HepG2 (cell line): ENCODE measurements around the gene PACS1. TPM values are rescaled to one million over a fixed set of nuclear protein-coding genes. Genes with fewer than 3 reads are reported as not detected.
A peak's percentile ranks its signal among the peaks of the same experiment; 100 is the strongest.

Source experiments
- ARNT ChIP-seq: fragments of 450-650 bp; IDR thresholded peaks from 2 replicates; pipeline ENCODE4 v1.6.1; 2017
- EP300 ChIP-seq, 3 experiments: sonication (generic) in 1 of 3; formaldehyde crosslinking in 1 of 3; IDR thresholded peaks; 2 replicates each; pipeline versions ENCODE4 v1.5.1 to v1.6.1; 2011 to 2020; ENCODE audit warnings: low read depth in 2 of 3, low read length in 2 of 3, borderline replicate concordance in 1 of 3, improper control_type of control experiment in 1 of 3, mild to moderate bottlenecking in 1 of 3, missing genetic modification reagents in 1 of 3, moderate library complexity in 1 of 3
- FOSL2 ChIP-seq: sonication (generic); formaldehyde crosslinking; IDR thresholded peaks from 2 replicates; pipeline ENCODE4 v1.4.0; 2020; ENCODE audit warnings: missing genetic modification reagents
- HOMEZ ChIP-seq: IDR thresholded peaks from 2 replicates; pipeline ENCODE4 v1.6.1; 2016; ENCODE audit warnings: low read depth
- PAF1 ChIP-seq: IDR thresholded peaks from 2 replicates; pipeline ENCODE4 v1.6.1; 2016; ENCODE audit warnings: missing genetic modification reagents, missing compliant biosample characterization
- PHB2 ChIP-seq: fragments of 450-650 bp; IDR thresholded peaks from 2 replicates; pipeline ENCODE4 v1.6.1; 2018; ENCODE audit not compliant: partially characterized antibody
- SAP130 ChIP-seq: IDR thresholded peaks from 2 replicates; pipeline ENCODE4 v1.6.1; 2016; ENCODE audit warnings: low read depth
- ZNF574 ChIP-seq: sonication (generic); formaldehyde crosslinking; IDR thresholded peaks from 2 replicates; pipeline ENCODE4 v1.4.0; 2020; ENCODE audit warnings: missing genetic modification reagents
- ZNF577 ChIP-seq: sonication (generic); formaldehyde crosslinking; IDR thresholded peaks from 2 replicates; pipeline ENCODE4 v1.4.0; 2020; ENCODE audit warnings: mild to moderate bottlenecking, low read depth, missing genetic modification reagents, borderline replicate concordance
- ZNF616 ChIP-seq: sonication (generic); formaldehyde crosslinking; IDR thresholded peaks from 2 replicates; pipeline ENCODE4 v1.5.0; 2020; ENCODE audit warnings: low read depth, mild to moderate bottlenecking, missing genetic modification reagents
- polyA plus RNA-seq, 8 experiments: library from polyadenylated mRNA; depleted of rRNA in 3 of 8; stranded (reverse) in 7 of 8; unstranded in 1 of 8; fragments of >200 nt; fragmentation: Illumina TruSeq in 4 of 8; extraction: Trizol in 4 of 8; gene quantifications; 2 replicates each; pipeline versions ENCODE4 v1.2.1 to v1.2.3, GENCODE V29; 2011 to 2016; ENCODE audit warnings: low read depth in 4 of 8, missing spikeins in 1 of 8, mixed read lengths in 1 of 8; ENCODE audit not compliant: insufficient read depth in 1 of 8
- total RNA-seq, 5 experiments: library from RNA; depleted of rRNA; stranded (reverse); fragments of >200 nt; fragmentation: Illumina TruSeq; extraction: Trizol; gene quantifications; 2 replicates each; pipeline ENCODE4 v1.2.3, GENCODE V29; 2016; ENCODE audit warnings: low read depth in 1 of 5
- TF ChIP-seq, protein P1 (sequence below): sonication (generic); formaldehyde crosslinking; IDR thresholded peaks from 2 replicates; pipeline ENCODE4 v1.8.0; 2022; ENCODE audit warnings: mild to moderate bottlenecking, missing genetic modification reagents, borderline replicate concordance
- TF ChIP-seq, protein P2 (sequence below): IDR thresholded peaks from 2 replicates; pipeline ENCODE4 v1.6.1; 2012; ENCODE audit warnings: low read depth, low read length, improper control_type of control experiment

The PACS1 gene
- total and polyA plus RNA-seq, 2 of the 13 experiments (the other 11 are each of a cell fraction or from before 2014, with no cell fraction given) = 7.6 to 8.6 TPM

GRCh38 chr11:66142370-66143263 is 72.5 kb downstream of the PACS1 start (continued):
- TF ChIP-seq EP300 (IDR thresholded peaks at IDR 0.05; ENCODE audit: low read depth in 2 of 2, low read length in 2 of 2) (peak in 1 of 2 experiments; percentile 25; a peak in 1 of 4 replicates), EP300 (CRISPR knock-in tag; IDR thresholded peaks at IDR 0.05; ENCODE audit: borderline replicate concordance) (no peak), ZNF577 (CRISPR knock-in tag) (no peak), ZNF574 (CRISPR knock-in tag) (no peak), PAF1 (no peak), SAP130 (CRISPR knock-in tag) (no peak; the same call in 1 of the 2 replicates), ARNT (no peak), PHB2 (no peak), HOMEZ (CRISPR knock-in tag) (0 out of 2 replicates have a peak, but pooled peaks have one; percentile 21), ZNF616 (no peak), FOSL2 (CRISPR knock-in tag) (0 out of 2 replicates have a peak, but pooled peaks have one; percentile 25)
- TF ChIP-seq, protein P1, sequence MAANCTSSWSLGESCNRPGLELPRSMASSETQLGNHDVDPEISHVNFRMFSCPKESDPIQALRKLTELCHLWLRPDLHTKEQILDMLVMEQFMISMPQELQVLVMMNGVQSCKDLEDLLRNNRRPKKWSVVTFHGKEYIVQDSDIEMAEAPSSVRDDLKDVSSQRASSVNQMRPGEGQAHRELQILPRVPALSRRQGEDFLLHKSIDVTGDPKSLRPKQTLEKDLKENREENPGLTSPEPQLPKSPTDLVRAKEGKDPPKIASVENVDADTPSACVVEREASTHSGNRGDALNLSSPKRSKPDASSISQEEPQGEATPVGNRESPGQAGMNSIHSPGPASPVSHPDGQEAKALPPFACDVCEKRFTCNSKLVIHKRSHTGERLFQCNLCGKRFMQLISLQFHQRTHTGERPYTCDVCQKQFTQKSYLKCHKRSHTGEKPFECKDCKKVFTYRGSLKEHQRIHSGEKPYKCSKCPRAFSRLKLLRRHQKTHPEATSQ (CRISPR knock-in tag) = no peak
- TF ChIP-seq, protein P2, sequence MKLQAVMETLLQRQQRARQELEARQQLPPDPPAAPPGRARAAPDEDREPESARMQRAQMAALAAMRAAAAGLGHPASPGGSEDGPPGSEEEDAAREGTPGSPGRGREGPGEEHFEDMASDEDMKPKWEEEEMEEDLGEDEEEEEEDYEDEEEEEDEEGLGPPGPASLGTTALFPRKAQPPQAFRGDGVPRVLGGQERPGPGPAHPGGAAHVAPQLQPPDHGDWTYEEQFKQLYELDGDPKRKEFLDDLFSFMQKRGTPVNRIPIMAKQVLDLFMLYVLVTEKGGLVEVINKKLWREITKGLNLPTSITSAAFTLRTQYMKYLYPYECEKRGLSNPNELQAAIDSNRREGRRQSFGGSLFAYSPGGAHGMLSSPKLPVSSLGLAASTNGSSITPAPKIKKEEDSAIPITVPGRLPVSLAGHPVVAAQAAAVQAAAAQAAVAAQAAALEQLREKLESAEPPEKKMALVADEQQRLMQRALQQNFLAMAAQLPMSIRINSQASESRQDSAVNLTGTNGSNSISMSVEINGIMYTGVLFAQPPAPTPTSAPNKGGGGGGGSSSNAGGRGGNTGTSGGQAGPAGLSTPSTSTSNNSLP = peak; percentile 65; the same call in 1 of the 2 replicates
